UCSD-AML1 (cell line): Measurements from ENCODE around the gene KHNYN.
"Not testable (repeated sequence)": the region's sequence is repeated elsewhere in the genome, so short reads cannot be mapped to it uniquely, and the experiment has no call there.

Experiments
- DNase-seq: peaks from one replicate; lab custom pipeline; 2025; ENCODE audit not compliant: unreplicated experiment; lab: John Stamatoyannopoulos, UW

Gene KHNYN

DNA sequence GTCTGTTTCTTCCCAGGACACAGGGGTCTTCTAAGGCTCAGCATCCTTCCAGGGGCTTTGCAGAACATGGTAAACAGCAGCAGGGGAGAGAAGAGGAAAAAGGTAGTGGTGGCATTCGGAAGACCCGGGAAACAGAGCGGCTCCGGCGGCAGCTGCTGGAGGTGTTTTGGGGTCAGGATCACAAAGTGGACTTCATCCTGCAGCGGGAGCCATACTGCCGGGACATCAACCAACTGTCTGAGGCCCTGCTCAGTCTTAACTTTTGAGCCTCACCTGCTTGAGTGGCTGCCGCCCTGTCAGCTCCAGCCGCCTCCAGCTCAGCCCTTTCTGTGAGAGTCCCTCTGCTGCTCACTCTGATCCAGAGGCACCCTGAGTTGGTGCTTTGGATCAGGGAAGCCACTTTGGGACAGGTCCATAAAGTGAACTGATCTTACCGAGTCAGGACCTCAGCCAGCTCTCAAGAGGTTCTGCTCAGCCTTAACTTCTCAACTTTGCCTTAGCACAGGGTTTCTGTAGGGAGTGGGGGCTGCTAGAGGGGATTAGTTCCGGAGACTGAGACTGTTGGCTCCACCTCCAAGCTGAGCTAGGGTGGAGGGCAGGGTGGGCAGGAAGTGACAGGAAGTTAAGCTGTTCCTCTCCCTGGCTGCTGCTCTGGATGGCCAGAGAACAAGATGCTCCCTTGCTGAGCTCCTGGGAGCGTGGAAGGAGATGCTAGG, 7.4 kb downstream of the KHNYN start:
- DNase-seq: peak; percentile 53

DNA sequence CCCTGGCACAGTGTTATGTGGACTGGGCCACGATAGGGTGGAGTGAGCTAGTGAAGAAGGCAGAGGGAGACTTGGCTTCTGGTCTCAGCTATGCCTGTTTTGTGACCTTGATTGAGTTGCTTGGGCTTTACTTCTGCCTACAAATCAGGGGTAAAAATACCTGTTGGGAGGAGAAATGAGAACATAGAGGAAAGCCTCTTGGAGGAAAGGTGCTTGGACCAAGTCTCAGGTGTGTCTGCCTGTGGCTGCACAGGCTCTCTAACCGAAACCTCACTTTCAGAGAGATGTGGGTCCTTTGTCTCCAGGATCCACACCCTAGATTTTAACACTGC, 7.9 kb downstream of the KHNYN start:
- no peak for DNase-seq

DNA sequence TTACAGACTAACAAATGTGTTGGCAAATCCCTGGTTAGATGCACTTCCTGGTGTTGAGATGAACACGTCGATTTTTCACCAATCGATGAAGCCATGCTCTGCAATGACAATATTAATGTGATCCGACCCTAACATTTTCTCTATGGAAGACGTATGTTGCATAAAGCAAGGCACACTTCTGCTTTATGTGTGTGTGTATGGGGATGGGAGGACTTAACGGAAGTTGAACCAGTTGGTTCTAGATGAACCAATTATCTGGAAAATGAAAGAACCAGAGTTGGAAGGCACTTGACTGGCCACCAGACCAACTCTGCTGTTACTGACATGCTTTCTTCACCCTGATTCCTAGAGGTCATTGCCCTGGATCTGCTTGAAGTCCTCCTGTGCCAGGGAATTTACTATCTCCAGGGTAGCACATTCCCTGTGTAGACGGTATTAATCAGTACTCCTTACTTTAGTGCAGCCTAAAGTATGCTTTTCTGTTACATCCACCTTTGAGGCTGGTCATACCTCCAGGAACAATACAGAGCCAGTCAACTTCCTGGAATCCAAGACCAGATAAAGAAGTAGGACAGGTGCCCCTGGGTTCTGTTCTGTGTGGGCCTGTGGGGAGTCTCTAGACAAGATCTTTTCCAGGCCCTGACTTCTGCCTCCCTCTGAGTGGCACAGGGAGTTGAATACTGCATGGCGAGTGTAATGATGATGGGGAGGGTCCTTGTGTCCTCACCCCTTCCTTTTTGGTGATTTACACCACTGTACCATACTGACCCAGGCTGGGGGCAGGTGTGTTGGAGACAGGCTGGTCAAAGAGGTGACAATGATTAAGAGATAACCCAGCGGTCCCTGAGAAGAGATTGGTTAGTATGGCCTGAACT, 8.7 kb downstream of the KHNYN start:
- DNase-seq: no peak

DNA sequence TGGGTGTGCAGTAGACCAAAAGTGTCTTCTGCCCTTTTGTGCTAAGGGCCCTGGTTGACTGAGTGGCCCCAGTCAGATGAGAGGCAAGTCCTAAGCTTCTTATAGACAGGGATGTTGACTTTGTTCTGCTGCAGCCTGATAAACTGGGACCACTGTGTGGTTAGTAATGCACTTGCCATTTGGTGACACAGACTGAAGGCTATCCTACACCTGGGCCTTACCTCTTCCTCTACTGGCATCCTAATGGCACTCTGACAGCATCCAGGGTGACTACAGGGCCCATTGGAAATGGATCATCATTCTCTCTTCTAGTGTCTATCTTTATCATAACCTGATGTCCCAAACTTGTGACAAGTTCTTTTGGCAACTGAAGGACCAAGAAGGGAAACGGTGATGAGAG, 9.5 kb downstream of the KHNYN start:
- no peak for DNase-seq

DNA sequence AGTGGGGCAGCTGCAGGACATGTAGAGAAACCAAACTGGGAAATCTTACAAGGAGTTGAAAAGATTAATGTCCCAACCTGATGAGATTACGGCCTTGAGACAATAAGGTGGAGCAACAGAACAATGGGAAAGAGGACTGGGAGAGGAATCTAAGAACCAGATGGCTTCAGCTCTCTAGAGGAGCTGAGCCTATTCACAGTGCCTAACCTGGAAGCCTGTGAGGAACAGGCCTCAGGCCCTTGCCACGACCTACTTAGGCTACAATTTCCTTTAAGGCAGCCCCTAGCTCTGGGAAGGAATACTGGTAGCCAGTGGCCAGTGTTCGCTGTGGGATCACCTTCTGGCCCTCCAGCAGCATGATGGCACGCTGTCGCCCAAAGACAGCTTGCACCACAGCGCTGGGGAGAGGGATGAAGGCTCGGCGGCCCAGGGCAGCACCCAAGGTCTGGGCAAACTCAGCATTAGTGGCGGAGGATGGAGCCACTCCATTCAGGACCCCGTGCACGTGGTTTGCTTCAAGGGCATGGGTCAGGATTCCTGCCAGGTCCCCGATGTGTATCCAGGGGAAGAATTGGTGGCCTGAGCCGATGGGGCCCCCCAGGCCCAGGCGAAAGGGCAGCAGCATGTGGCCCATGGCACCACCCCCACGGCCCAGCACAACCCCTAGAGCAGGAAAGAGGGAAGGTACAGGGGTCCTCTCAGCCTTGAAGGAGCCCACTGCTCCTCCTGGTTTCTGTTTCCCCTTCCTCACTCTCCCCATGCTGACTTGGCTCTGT, 10.3 kb downstream of the KHNYN start:
- DNase-seq: no peak

DNA sequence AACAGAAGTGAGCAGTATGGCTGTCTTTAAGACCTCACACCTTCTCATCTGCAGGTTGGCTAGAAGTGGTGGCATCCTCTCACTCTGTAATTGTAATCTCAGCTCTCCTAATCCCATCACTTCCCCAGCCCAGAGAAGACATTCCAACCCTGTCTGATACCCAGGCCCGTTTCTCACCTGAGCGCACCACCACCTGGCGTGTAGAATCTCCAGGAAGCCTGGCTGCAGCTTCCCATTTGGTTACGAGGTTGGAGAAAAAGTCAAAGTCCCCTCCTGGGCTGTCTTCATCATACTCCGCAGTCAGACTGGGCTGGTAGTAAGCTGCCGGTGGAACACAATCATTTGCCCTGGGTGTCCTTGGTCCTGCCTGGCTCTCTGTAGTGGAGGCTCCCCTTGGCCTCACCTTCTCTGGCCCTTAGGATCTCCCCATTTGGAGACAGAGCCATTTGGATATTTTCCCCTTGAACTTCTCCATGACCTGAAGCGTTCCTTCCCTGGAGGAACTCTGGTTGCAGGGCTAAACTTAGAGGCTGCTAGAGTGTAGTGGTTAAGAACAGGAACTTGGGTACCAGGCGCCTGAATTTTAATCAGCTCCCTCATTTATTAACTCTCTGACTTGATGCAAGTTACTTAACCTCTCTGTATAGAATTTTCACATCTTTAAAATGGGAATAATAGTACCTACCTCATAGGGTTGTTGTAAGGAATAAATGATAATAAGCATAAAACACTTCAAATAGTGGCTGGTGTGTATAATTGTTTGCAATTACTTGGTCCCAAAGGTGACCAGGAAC, 11.0 kb downstream of the KHNYN start:
- no peak for DNase-seq

DNA sequence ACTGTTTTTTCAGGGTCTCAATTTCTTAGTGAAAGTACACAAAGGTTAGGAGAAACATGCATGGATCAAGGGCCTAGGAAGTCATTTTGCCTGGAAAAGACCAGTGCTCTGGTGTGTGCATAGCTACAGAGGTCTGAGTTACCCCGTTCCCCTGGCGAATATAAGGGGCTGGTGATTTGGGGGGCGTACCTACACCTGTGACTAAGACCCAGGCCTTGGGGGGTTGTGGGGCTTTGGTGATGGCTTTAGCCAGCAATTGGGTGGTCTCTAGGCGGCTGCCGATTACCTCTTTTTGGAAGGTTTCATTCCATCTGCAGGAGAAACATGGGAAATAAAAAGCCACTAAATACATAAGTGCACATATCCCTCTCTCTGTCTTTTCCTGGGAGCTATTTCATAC, 11.7 kb downstream of the KHNYN start:
- DNase-seq: no peak

DNA sequence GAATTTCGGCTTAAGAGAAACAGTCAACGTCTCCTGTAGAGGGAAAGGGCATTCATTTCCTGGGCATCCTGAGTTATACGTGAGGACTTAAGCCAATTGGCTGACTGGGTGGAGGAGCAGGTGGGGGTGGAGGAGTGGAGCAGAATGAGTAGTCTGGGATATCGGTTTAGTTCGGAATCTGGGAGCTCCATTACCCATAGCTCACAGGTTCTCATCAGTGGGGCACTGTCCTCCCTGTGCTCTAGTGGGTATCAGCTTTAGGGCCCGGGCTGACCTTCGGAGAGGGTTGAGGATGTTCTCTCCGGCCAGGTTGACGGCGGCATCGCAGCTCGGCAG, 12.1 kb downstream of the KHNYN start:
- no peak for DNase-seq

DNA sequence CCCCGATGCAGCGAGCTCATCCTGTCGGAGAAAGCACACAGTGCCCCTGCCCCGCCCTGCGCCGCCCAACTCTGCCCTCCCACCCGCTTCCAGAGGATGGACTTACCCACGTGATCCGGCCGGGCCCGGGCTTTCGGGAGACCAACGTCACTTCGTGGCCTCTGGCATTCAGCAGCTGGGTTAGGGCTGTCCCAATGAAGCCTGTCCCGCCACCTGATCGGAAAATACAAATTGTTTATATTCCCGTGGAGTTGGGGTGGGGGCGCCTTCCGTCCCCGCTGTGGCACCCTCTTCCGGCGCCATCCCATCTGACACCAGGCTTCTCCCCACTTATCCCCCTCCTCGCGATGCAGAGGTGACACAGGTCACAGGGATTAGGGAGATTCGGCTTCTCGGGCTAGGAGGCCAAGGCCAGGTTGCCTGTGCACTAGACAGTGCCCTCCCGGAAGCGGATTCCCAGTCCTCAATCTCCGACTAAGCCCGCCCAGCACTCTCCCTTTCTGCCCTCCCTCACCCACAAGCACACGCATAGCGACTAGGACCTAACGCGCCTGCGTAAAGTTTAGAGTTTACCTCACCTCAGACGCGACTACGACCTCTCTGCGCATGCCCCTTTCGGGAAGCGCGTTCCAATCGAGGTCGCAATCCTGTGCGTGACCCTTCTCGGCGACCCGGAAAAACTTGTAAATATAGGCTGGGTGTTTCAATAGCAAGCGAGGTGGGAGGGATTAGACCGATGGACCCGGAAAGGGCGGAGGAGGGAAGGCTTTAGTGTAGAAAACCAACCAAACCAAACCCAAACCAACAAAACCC, 12.7 kb downstream of the KHNYN start, which contains the start of gene SDR39U1:
SDR39U1 (minus strand) TSS at position 537 of the 813 bp plus-strand sequence; CDS start at position 530, 7 bp downstream.
- peak; percentile 96 for DNase-seq

DNA sequence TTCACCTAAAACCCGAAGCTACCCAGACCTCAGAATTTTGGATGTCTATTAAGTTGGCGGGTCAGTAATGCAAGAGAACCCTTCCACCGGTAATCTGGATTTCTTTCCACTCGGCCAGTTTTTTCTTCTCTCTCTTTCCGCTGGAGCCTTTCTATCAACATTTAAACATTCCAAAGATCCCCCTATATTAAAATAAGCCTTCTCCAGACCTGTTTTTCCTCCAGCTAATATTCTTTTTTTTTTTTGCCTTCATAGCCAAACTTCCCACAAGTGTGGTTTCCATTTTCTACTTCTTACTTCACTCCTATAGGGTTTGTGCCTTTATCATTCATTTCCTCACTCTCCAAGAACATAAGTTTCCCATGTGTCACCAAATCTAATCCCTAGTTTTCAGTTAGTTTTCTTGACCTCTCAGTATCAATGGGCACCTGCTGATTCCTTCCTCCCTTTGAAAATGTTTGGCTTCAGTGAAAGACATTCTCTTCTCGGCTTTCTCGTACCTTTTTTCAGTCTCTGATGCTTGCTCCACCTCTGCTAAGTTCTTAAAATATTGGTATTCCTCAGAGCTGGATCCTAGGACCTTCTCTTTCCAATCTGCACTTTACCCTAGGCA, 13.4 kb downstream of the KHNYN start:
- no peak for DNase-seq

DNA sequence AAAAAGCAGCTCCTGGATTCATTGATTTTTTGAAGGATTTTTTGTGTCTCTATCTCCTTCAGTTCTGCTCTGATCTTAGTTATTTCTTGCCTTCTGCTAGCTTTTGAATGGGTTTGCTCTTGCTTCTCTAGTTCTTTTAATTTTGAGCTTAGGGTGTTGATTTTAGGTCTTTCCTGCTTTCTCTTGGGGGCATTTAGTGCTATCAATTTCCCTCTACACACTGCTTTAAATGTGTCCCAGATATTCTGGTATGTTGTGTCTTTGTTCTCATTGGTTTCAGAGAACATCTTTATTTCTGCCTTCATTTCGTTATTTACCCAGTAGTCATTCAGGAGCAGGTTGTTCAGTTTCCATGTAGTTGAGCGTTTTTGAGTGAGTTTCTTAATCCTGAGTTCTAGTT, 21.1 kb downstream of the KHNYN start:
- not testable (repeated sequence) for DNase-seq

DNA sequence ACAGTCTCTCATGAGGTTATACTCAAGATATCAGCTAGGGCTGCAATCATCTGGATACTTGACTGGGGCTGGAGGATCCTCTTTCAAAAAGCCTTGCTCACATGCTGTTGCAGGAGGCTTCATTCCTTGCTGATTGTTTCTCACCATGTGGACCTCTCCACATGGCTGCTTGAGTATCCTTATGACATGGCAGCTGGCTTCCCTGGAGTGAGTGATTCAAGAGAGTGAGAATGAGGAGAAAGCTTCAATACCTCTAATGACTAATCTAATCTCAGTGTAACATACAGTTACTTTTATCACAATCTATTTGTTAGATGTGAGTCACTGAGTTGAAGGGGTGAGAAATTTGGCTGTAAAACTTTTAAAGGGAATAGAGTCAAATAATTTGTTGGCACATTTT, 27.2 kb downstream of the KHNYN start:
- DNase-seq: no peak

DNA sequence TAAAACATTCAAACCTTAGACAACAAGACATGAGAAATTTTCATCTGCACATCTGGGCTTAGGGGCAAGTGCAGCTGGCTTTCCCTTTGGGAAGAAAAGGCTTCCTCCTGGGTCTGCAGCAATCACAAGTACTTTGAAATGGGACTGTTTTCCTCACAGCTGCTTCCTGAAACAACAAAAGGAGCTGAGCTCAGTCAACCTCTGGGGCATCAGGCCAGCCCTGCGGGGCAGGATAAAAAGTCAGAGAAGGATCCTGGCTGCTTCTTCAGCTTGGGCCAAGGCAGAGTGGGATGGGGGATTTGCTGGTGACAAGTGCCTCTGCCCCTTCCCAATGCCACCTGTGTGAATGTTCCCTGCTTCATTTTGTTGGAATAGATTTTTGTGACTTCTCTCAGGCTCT, 29.0 kb downstream of the KHNYN start:
- no peak for DNase-seq

DNA sequence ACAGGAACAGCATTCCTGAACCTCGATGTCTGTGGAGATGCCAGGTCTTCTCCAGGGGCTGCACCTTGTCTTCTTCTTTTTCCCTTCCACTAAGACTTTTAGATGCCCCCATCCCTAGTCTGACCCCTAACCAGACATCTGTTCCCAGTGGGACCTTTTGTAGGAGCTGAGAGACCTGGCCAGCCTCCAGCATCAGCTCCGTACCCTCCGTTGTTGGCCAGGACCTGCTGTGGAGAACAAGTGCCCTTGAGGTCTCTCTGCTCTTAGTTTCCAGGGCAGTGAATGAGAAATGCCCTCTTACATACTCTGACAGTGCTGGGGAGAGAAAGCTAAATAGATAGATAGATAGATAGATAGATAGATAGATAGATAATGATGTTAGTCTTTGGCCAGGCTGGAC, 29.6 kb downstream of the KHNYN start:
- no peak for DNase-seq

DNA sequence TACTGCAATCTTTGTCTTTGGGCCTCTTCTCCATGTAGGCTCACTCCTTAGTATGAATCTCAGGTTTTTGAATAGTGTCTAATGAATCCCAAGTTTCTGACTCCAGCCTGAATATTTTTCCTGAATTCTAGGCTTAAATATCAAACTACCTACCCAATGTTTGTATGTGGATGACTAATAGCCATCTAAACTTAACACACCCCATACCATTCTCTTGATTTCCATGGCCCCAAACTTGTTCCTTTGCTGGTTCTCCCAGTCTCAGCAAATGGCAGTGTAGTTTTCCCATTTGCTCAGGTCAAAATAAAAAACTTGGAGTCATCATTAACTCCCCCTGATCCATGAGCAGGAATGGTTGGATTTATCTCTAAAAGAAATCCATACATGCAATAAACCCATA, 31.6 kb downstream of the KHNYN start:
- no peak for DNase-seq

DNA sequence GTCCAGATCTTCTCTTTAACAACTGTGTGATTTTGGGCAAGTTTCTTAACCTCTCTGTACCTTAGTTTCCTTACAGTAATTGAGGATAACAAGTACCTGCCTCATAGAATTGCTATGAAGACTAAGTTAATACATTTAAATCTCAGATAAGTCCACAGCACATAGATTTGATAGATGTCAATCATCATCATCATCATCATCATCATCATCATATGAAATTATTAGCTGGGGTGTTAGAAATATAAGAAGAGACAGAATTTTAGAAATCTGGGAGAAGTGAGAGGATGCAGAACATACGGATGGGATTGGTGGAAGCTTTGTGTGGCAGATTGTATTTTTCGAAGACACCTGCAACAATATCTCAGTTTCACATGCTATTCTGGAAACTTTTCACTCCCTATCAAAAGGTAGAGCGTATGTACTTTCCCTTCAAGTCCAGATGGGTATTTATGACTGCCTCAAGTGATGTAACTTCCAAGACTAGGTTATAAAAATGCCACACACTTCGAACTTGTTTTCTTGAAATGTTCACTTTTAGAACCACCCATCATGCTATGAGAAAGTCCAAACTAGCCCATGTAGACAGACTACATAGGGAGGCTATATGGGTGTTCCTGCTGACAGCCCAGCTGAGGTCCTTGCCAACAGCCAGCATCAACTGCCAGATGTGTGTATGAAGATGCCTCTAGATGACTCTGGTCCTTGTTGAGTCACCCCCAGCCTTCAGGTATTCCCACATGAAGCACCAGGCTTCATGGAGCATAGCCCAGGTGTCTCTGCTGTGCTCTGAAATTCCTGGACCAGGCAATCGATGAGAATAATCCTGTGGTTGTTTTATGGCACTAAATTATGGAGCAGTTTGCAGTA, 33.5 kb downstream of the KHNYN start:
- DNase-seq: no peak

DNA sequence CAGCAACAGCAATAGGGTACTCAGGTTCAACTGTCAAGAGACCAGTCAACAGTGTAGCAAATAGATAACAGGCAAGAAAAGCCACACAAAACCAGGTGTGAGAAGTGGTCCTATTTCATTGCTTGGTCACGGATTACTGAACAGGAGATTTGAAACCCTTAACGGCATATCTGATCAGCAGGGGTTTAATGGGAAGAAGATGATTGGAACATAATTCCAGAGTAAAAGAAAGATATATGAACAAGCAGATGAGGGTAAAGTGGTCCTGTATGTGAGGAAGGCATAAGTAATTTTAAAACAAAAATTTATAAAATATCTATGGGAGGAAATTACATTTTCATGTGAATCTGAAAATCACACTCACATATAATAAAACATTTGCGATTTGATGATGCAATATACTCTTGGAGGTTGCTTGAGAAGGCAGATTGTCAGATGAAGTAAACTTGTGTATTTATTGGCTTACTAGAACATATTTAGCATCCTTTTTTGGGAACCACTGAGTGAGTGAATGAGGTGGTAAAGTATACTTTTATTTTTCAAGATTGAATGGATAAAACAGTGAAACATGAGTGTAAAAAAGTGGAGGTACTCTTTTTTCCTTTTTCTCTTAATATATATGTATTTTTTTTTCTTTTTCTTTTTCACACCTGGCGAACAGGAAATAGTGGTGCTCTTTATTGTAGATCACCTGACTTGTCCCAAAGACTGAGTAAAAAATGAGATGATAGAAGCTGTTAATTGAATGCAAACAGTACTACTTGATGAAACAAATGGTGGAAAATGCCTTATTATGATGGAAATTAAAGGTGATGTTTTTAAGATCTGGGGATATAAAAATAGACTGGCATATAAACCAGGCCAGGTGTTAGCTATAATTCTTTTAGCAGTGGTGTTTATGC, 34.4 kb downstream of the KHNYN start:
- no peak for DNase-seq

DNA sequence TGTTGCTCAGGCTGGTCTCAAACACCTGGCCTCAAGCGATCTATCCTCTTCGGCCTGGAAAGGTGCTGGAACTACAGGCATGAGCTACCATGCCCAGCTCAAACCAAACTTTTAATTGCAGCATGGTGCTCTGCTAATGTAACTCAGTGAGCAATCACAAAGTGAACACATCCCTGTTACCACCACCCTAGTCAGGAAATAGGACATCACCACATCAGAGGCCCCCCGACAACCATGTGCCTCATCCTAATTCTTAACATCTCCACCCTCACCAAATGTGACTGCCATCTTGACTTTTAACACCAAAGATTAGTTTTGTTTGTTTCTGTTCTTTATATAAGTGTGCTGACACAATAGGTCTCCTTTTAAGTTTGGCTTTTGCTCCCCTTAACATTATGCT, 35.6 kb downstream of the KHNYN start:
- no peak for DNase-seq
